22Rv1 (cell line): ENCODE data around the gene AWAT2.

Experiments used
- H3K27ac ChIP-seq: fragments of 450-650 bp; 2 replicates; pipeline ENCODE4 v1.5.1; 2017
- ZFX ChIP-seq: fragments of 450-650 bp; IDR thresholded peaks from 2 replicates; pipeline ENCODE4 v1.6.1; 2017; ENCODE audit warnings: antibody characterized with exemption, borderline replicate concordance
- TF ChIP-seq, protein P1 (sequence below): fragments of 450-650 bp; IDR thresholded peaks from 2 replicates; pipeline ENCODE4 v1.5.1; 2017; ENCODE audit warnings: mild to moderate bottlenecking

The AWAT2 gene

GRCh38 chrX:70054391-70054790 lies 4.7 kb upstream of the AWAT2 start:
- no peak overlapping the region for H3K27ac ChIP-seq
- TF ChIP-seq, protein P1, sequence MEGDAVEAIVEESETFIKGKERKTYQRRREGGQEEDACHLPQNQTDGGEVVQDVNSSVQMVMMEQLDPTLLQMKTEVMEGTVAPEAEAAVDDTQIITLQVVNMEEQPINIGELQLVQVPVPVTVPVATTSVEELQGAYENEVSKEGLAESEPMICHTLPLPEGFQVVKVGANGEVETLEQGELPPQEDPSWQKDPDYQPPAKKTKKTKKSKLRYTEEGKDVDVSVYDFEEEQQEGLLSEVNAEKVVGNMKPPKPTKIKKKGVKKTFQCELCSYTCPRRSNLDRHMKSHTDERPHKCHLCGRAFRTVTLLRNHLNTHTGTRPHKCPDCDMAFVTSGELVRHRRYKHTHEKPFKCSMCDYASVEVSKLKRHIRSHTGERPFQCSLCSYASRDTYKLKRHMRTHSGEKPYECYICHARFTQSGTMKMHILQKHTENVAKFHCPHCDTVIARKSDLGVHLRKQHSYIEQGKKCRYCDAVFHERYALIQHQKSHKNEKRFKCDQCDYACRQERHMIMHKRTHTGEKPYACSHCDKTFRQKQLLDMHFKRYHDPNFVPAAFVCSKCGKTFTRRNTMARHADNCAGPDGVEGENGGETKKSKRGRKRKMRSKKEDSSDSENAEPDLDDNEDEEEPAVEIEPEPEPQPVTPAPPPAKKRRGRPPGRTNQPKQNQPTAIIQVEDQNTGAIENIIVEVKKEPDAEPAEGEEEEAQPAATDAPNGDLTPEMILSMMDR, result no peak
- TF ChIP-seq ZFX, result no peak

DNA sequence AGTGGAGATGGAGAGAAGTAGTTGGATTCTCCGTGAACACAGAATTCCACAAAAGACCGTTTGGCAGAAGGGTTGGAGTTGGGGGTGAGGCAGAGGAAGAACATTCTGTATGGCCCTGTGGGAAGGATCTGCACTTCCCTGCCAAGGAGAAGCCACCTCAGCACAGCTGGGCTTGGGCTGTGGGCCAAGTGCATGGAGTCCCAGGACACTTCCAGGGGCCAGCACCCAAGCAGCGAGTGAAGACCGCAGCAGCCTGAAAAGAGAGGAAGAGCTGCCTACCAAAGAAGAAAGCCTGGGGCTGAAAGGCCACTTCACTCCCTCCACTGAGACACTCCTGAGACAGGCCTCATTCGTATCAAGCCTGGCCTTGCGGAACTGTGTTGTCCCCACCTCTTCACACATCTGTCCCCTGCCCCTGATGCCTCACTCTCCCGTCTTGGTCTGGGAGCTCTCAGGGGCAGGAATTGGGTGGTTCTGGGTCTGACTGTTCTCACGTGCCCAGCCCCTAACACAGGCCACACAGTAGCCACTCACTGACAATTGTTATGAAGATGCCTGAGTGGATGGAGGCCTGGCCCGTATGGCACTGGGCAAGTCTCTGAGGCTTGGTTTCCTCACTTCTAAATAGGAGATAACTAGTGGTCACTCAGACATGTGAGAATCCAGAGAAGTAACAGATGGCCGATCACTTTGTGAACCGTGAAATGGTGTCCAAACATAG lies 3.3 kb upstream of the AWAT2 start:
- H3K27ac ChIP-seq, result no peak overlapping the region
- no peak for TF ChIP-seq ZFX
- TF ChIP-seq, protein P1, result no peak

DNA sequence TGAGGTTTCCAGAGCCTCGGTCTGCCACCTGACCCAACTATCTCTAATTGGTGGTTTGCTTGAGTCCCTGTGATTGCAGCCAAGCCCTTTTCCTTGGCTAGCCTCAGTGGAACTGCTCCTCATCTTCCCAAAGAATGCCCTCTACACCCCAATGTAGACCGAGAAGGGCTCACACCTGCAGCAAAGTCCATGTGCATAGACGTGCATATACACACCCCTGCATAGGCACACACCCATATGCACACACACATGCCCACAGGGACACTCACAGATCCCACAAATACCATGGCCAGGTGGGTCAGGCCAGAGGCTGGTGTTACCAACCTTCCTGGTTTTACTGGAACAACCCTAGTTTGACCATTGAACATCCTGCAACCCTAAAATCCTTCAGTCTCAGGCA lies 332 bp downstream of the AWAT2 start:
- TF ChIP-seq, protein P1, result no peak
- TF ChIP-seq ZFX, result no peak

GRCh38 chrX:70046978-70047377 lies 2.8 kb downstream of the AWAT2 start:
- TF ChIP-seq, protein P1, result no peak
- no peak for TF ChIP-seq ZFX
- H3K27ac ChIP-seq, result no peak overlapping the region

More for the DNA sequence above, 332 bp downstream of the AWAT2 start:
- H3K27ac ChIP-seq, result no peak overlapping the region

DNA sequence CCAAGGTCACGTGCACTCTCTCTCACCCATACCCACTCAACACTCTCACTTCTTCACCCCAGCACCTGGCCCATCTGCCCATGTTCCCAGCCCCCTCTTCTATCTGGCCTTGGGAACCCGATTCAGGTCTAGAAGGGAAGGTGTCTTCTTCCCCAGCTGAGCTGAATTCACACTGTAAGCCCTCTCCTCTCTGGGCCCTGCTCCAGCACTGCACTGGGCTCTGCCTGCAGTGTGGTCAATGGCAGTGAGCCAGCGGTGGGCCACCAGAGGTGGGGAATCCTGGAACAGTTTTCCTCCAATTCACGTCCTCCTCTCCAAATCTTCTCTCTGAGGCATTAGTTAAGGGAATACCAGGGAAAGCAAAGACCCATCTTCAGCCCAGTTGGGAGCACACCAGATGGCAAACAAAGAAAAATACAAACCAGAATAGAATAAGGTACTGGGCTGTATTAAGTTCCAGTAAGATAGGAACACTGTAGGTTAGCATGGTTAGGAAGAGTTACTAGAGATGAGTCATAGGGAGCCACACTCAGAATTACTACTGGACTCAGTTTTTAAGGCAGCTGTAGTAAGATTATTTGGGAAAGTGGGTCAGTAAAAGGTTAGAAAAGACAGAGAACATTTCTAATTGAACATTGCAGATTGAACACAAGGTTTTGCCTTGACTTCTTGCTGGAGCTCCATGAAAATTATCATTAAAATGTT lies 5.0 kb downstream of the AWAT2 start:
- H3K27ac ChIP-seq, result no peak overlapping the region
- no peak for TF ChIP-seq ZFX
- TF ChIP-seq, protein P1, result no peak

DNA sequence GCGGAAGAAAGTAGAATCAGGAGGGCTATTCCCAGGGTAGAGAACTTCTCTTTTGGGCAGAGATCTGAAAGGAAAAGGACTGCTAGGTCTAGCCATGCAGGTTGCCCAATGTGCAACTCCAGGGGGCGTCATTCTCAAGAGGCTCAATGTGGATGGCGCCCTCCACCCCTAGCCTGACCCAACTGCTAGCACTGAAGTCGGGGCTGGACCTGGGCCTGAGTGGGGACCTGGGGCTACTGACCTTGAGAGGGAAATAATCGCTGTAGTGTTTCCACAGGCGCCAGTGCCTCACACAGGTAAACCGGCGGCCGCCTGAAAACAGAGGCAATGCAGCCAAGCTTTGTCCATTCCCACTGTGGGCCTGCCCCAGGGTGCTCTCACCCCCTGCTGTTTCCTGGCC lies 6.1 kb downstream of the AWAT2 start:
- no peak overlapping the region for H3K27ac ChIP-seq

More for the DNA sequence above, 6.1 kb downstream of the AWAT2 start:
- TF ChIP-seq, protein P1, result no peak
- TF ChIP-seq ZFX, result no peak
